ENCODE results near the gene RAET1G.
"Not testable (repeated sequence)": the region's sequence is repeated elsewhere in the genome, so short reads cannot be mapped to it uniquely, and the experiment has no call there.

RAET1G gene

DNA sequence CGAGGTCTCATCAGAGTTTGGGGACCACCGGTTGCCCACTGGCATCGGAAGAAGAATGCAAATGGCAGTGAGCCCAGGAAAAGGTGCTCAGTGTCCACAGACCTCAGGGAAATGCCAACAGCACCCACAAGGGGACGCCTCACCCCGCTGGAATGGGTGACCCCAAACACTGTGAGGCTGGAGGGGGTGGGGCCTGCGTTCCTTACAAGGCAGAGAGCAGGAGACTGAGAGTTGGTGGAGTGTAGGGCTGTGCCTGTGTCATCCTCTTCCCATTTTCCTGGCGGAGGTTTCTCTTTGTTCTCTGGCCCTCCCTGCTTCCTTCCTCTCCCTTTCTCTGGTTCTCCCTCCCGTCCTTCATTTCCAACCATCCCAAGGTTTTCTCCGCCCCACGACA, 31.0 kb upstream of the RAET1G start:
- not testable (repeated sequence) for DNase-seq

DNA sequence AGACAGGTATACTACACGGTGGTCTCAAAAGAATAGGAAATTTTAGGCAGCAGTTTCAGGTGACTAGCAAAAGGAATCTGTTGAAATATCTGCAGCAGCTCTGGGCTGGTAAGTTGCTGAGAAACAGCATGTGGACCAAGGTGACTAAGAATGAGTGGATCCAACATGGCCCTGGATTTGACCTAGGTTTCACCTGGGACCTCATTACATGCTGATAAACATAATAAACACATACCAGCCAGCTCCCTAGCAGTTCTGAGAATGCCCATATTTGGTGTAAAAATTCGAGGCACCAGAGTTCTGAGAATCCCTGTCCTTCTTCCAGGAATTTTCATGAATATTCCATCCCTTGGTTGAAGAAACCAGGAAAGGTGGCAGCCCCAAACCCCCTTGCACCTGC, 30.5 kb upstream of the RAET1G start:
- not testable (repeated sequence) for DNase-seq

GRCh38 chr6:149951626-149952025, 28.7 kb upstream of the RAET1G start:
- no peak for DNase-seq

DNA sequence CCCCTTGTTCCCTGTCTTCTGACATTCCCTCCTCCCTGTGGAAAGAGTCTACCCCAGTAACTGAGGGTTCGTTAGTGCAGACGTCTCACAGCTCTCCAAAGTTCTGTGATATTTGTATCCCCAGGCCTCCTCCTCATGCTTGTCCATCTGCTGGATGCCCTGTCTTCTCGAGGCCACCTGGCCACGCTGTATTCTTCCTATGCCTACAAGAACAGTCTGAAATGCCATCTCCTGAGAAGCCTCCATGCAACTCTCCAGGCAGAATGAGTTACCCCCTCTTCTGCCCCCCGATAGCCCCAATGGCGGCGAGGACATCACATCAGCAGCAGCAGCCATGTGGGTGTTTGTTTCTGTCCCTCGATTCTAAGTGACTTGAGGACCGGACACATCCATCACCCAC, 28.2 kb upstream of the RAET1G start:
- DNase-seq: no peak

GRCh38 chr6:149950423-149950822, 27.5 kb upstream of the RAET1G start:
- no peak for DNase-seq

DNA sequence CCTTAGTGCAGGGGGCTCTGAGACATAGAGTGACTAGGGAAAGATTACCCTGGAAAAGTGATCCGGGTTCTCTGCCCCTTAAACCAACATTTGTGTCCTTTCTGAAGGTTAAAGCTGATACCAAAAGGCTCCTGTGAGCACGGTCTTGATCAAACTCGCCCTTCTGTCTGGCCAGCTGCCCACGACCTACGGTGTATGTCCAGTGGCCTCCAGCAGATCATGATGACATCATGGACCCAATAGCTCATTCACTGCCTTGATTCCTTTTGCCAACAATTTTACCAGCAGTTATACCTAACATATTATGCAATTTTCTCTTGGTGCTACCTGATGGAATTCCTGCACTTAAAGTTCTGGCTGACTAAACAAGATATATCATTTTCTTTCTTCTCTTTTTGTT, 25.7 kb upstream of the RAET1G start:
- DNase-seq: no peak

- no peak for DNase-seq
Measured at GRCh38 chr6:149948011-149948410, 25.1 kb upstream of the RAET1G start.

DNA sequence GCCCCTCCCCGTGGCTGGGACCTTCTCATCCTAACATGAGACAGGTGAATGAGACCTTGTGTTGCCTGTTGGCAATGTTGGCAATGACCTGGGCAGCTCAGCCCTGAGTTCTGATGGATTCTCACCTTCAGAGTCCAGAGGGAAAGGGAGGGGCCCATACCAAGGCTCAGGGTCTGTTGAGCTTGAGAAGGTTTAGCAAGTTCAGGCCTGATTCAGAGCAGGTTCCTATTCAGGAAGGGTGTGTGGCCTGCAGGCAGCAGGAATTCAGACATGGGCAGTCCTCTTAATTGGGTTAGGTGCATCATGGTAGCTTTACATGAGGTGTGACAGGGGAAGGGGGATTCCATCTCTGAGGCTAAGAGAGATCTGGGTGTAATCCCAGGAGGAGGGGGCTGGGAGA, 24.6 kb upstream of the RAET1G start:
- not testable (repeated sequence) for DNase-seq

DNA sequence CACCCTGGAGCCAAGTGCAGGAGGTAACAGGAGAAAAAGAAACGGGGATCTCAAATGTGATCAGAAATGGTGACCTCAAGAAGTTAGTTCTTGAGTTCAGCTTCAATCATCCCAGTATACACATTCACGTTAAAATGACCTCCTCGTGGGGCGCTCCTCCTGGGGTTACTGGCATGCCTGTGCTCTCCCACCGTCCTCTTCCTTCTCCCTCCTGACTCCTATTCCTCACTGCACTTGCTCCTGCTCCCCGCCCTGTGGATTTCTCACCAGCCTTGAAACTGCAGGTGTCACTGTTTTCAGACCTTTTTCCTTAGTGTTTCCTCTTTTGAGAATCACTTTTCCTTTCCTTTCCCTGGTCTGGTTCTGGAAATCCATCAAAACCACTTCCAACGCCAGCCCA, 23.7 kb upstream of the RAET1G start:
- not testable (repeated sequence) for DNase-seq

- DNase-seq: not testable (repeated sequence)
Measured at GRCh38 chr6:149945276-149945675, 22.4 kb upstream of the RAET1G start.

- DNase-seq: not testable (repeated sequence)
Measured at GRCh38 chr6:149943321-149943720, 20.4 kb upstream of the RAET1G start.

GRCh38 chr6:149942461-149942829, 19.5 kb upstream of the RAET1G start:
- no peak for DNase-seq

GRCh38 chr6:149941583-149942460, 18.9 kb upstream of the RAET1G start, which contains the start of gene ULBP2:
Gene ULBP2, plus strand, starts transcription at chr6:149942014. Its CDS starts 59 bp downstream, at chr6:149942073.
- DNase-seq: peak; percentile 91

DNA sequence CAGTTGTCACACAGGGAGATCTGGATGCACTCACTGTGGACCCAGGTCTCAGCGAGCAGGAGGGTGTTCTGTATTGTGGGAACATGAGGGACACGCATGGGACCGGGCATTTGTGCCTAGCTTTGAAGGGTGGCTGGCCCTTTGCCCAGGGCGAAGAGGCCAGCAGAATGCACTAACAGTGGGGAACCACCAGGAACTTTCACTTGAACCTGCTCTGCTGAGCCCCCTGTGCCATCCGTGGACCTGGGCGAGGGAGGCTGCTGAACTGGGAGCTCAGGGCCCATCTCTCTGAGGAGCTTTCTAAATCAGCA, 17.7 kb upstream of the RAET1G start:
- no peak for DNase-seq

GRCh38 chr6:149939909-149940671, 17.2 kb upstream of the RAET1G start:
- DNase-seq: no peak

- no peak for DNase-seq
Measured at GRCh38 chr6:149939356-149939648, 16.4 kb upstream of the RAET1G start.

- DNase-seq: peak; percentile 30
Measured at GRCh38 chr6:149938571-149939355, 15.8 kb upstream of the RAET1G start.

DNA sequence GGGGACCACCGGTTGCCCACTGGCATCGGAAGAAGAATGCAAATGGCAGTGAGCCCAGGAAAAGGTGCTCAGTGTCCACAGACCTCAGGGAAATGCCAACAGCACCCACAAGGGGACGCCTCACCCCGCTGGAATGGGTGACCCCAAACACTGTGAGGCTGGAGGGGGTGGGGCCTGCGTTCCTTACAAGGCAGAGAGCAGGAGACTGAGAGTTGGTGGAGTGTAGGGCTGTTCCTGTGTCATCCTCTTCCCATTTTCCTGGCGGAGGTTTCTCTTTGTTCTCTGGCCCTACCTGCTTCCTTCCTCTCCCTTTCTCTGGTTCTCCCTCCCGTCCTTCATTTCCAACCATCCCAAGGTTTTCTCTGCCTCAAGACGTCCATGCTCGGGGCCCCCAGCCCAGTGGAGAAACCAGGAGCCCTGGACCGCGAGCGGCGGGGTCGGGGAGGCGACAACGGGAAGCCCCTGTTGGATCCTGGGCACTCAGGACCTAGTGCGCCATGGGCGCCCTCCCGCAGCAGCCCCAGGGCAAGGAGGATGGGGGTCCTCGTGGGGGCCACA, 15.2 kb upstream of the RAET1G start:
- not testable (repeated sequence) for DNase-seq

GRCh38 chr6:149936743-149937142, 13.8 kb upstream of the RAET1G start:
- no peak for DNase-seq

GRCh38 chr6:149935668-149936067, 12.7 kb upstream of the RAET1G start:
- no peak for DNase-seq

- no peak for DNase-seq
Measured at GRCh38 chr6:149935246-149935645, 12.3 kb upstream of the RAET1G start.

- peak; percentile 89 for DNase-seq
Measured at GRCh38 chr6:149934249-149935156, 11.6 kb upstream of the RAET1G start.

Data from suppressor macrophage treated with lipopolysaccharide for 4 hours (primary cell).